HCT116 (cell line): ENCODE data around the gene SEPTIN5. TPM values are rescaled to one million over a fixed set of nuclear protein-coding genes. Genes with fewer than 3 reads are reported as not detected.

Experiments used
- ATAC-seq: fragments of 200-7000 bp; cut with Tn5 transposase; 2 replicates; pipeline ENCODE4 v1.9.1; 2020; ENCODE audit warnings: mild to moderate bottlenecking, moderate library complexity
- BruUV-seq: library from RNA; stranded (reverse); fragments of 400-500 nt; replicated peaks from 2 replicates; lab custom pipeline; 2021; lab: Mats Ljungman, UMichigan
- CTCF ChIA-PET: fragments of 300-600 bp; sonication (Branson Sonifier 250); formaldehyde crosslinking; loops from one replicate; lab custom pipeline; 2021; ENCODE audit warnings: antibody characterized with exemption; lab: Charles Lee
- POLR2A ChIA-PET: fragments of 300-600, 350-600 bp; sonication (Branson Sonifier 250); formaldehyde crosslinking; loops from one replicate; lab custom pipeline; 2021; ENCODE audit warnings: antibody characterized with exemption; lab: Charles Lee
- RAD21 ChIA-PET, 2 experiments: fragments of 300-600 bp; sonication (Branson Sonifier 250); formaldehyde crosslinking; loops; one replicate each; lab custom pipeline; 2023; ENCODE audit warnings: low total read pairs in 2 of 2; ENCODE audit not compliant: uncharacterized antibody in 2 of 2, unreplicated experiment in 2 of 2, low non-redundant PET in 1 of 2; lab: Charles Lee
- DNase-seq: peaks from one replicate; pipeline ENCODE4 v3.0.0-alpha.2; 2010; ENCODE audit warnings: low read depth, low spot score
- H2AFZ ChIP-seq: fragments of 200-600 bp; shearing (Covaris generic), sonication (generic); 2 replicates; pipeline ENCODE4 v1.6.1; 2017; ENCODE audit warnings: low read depth, mixed run types, mixed read lengths, antibody characterized with exemption, low read length; ENCODE audit not compliant: poor library complexity, severe bottlenecking
- H3K27ac ChIP-seq: 2 replicates; pipeline ENCODE4 v1.5.1; 2012; ENCODE audit warnings: low read depth, low read length
- H3K27me3 ChIP-seq: fragments of 200-600 bp; sonication (generic); 2 replicates; pipeline ENCODE4 v1.6.1; 2016; ENCODE audit warnings: mixed run types, low read length, mixed read lengths; ENCODE audit not compliant: insufficient read depth
- H3K36me3 ChIP-seq, 2 experiments: fragments of 200-500 bp in 1 of 2; fragments of 200-600 bp in 1 of 2; sonication (Bioruptor generic) in 1 of 2; sonication (generic) in 1 of 2; 2 replicates each; pipeline versions ENCODE4 v1.5.1 to v1.6.1; 2014 to 2016; ENCODE audit warnings: low read length in 2 of 2, inconsistent platforms in 1 of 2, mixed read lengths in 1 of 2, mixed run types in 1 of 2; ENCODE audit not compliant: insufficient read depth in 2 of 2, control insufficient read depth in 1 of 2
- H3K4me1 ChIP-seq, 2 experiments: fragments of 200-600 bp in 1 of 2; sonication (generic) in 1 of 2; 2 replicates each; pipeline versions ENCODE4 v1.5.1 to v1.6.1; 2012 to 2017; ENCODE audit warnings: low read length in 2 of 2, inconsistent platforms in 1 of 2, mild to moderate bottlenecking in 1 of 2, mixed read lengths in 1 of 2, mixed run types in 1 of 2, moderate library complexity in 1 of 2; ENCODE audit not compliant: insufficient read depth in 2 of 2, control insufficient read depth in 1 of 2
- H3K4me2 ChIP-seq: fragments of 200-600 bp; sonication (generic); 2 replicates; pipeline ENCODE4 v1.6.1; 2017; ENCODE audit warnings: mixed run types, low read length, mixed read lengths
- H3K4me3 ChIP-seq, 2 experiments: fragments of 200-600 bp in 1 of 2; sonication (generic) in 1 of 2; replicated peaks in 1 of 2; 2 replicates each; pipeline ENCODE4 v1.5.1; 2011 to 2016; ENCODE audit warnings: low read length in 2 of 2, control low read depth in 1 of 2, low read depth in 1 of 2, mild to moderate bottlenecking in 1 of 2, mixed read lengths in 1 of 2, mixed run types in 1 of 2
- H3K79me2 ChIP-seq: fragments of 200-600 bp; sonication (generic); 2 replicates; pipeline ENCODE4 v1.6.1; 2017; ENCODE audit warnings: mild to moderate bottlenecking, mixed run types, low read length, moderate library complexity, mixed read lengths; ENCODE audit not compliant: insufficient read depth
- H3K9ac ChIP-seq: fragments of 200-600 bp; sonication (generic); 2 replicates; pipeline ENCODE4 v1.6.1; 2016; ENCODE audit warnings: low read length, mixed read lengths
- H3K9me2 ChIP-seq: fragments of 200-600 bp; sonication (generic), shearing (Covaris generic); 2 replicates; pipeline ENCODE4 v1.6.1; 2017; ENCODE audit warnings: mixed run types, mild to moderate bottlenecking, moderate library complexity; ENCODE audit not compliant: insufficient read depth
- H3K9me3 ChIP-seq, 2 experiments: fragments of 200-500 bp in 1 of 2; fragments of 200-600 bp in 1 of 2; sonication (Bioruptor generic) in 1 of 2; sonication (generic) in 1 of 2; 2 replicates each; pipeline ENCODE4 v1.6.1; 2014 to 2017; ENCODE audit warnings: low read length in 2 of 2, mixed read lengths in 2 of 2, inconsistent platforms in 1 of 2, low read depth in 1 of 2, mild to moderate bottlenecking in 1 of 2, mixed run types in 1 of 2, moderate library complexity in 1 of 2; ENCODE audit not compliant: control insufficient read depth in 1 of 2, insufficient read depth in 1 of 2
- H4K20me1 ChIP-seq: fragments of 200-600 bp; sonication (generic), shearing (Covaris generic); 2 replicates; pipeline ENCODE4 v1.6.1; 2017; ENCODE audit warnings: mixed run types, mild to moderate bottlenecking, moderate library complexity; ENCODE audit not compliant: insufficient read depth
- ATF3 ChIP-seq: IDR thresholded peaks from 2 replicates; pipeline ENCODE4 v1.6.1; 2012
- CBX3 ChIP-seq: IDR thresholded peaks from 2 replicates; pipeline ENCODE4 v1.6.1; 2012; ENCODE audit warnings: low read depth
- CTCF ChIP-seq, 3 experiments: fragments of 200-600 bp in 1 of 3; sonication (generic) in 1 of 3; IDR thresholded peaks in 2 of 3; conservative IDR thresholded peaks in 1 of 3; 2 replicates each; pipeline ENCODE4 v1.5.1; 2012 to 2017; ENCODE audit warnings: low read depth in 2 of 3, low read length in 2 of 3, antibody characterized with exemption in 1 of 3, borderline replicate concordance in 1 of 3, control low read depth in 1 of 3, mild to moderate bottlenecking in 1 of 3, mixed read lengths in 1 of 3, mixed run types in 1 of 3, moderate library complexity in 1 of 3; ENCODE audit not compliant: insufficient read depth in 1 of 3
- FOSL1 ChIP-seq: IDR thresholded peaks from 2 replicates; pipeline ENCODE4 v1.6.1; 2012; ENCODE audit warnings: low read depth
- JUND ChIP-seq: IDR thresholded peaks from 2 replicates; pipeline ENCODE4 v1.6.1; 2012
- MAX ChIP-seq: IDR thresholded peaks from 2 replicates; pipeline ENCODE4 v1.6.1; 2012
- POLR2AphosphoS5 ChIP-seq: IDR thresholded peaks from 2 replicates; pipeline ENCODE4 v1.6.1; 2011; ENCODE audit warnings: mild to moderate bottlenecking, low read depth, low read length, moderate library complexity
- RAD21 ChIP-seq: IDR thresholded peaks from 2 replicates; pipeline ENCODE4 v1.6.1; 2012; ENCODE audit warnings: low read depth, mild to moderate bottlenecking
- REST ChIP-seq: IDR thresholded peaks from 2 replicates; pipeline ENCODE4 v1.6.1; 2012; ENCODE audit warnings: low read depth
- intact Hi-C: fragments of 100-400 bp; cut with micrococcal nuclease; formaldehyde crosslinking; loops from 2 replicates; pipeline ENCODE4 v1.10.0; 2022
- total RNA-seq: library from RNA; stranded (reverse); gene quantifications from one replicate; pipeline ENCODE4 v1.2.1, GENCODE V29; 2021; ENCODE audit not compliant: unreplicated experiment

Gene SEPTIN5
- total RNA-seq, 1 experiment from 2014 or later, result 9.0 TPM

- no peaks in the 10 kb centered on the region for H3K27me3 ChIP-seq
- no peaks in the 10 kb centered on the region for H3K9me2 ChIP-seq
- ATAC-seq (peak; percentile 95), DNase-seq (no peak)
- no peak overlapping the region for H2AFZ ChIP-seq
- CTCF ChIA-PET, result interaction anchor here (0.7 to 1.8 kb wide), 6 partner anchors 10 to 38 kb away, joined by 3 to 6 read pairs (median 4); no protein-coding TSS in a partner anchor
- intact Hi-C loops, result loop anchor here (5.0 kb wide), 1 partner anchor 38 kb away; no protein-coding TSS in a partner anchor
- BruUV-seq, result no TSS peak
- H3K4me3 ChIP-seq, result no peak overlapping the region
- no peaks in the 10 kb centered on the region for H3K36me3 ChIP-seq
- no peak overlapping the region for H3K4me2 ChIP-seq
- H3K9ac ChIP-seq, result no peak overlapping the region
- H3K4me1 ChIP-seq, result no peaks in the 10 kb centered on the region
- no peaks in the 10 kb centered on the region for H4K20me1 ChIP-seq
- no peak overlapping the region for H3K27ac ChIP-seq
- TF ChIP-seq CTCF (IDR thresholded peaks at IDR 0.05 in 2 of 3, conservative IDR thresholded peaks at IDR 0.05 in 1 of 3; ENCODE audit: borderline replicate concordance in 1 of 3, insufficient read depth in 1 of 3, low read depth in 2 of 3, low read length in 2 of 3) (peak; percentile 56 to 92 (median 88); a peak in 5 of 6 replicates), CBX3 (no peak), RAD21 (peak; percentile 64)
- TF ChIP-seq, all 23 proteins: peak for 2
- POLR2A ChIA-PET, result no interaction called here
- RAD21 ChIA-PET, result interaction anchor here (0.7 to 1.6 kb wide), 3 partner anchors 51 to 198 kb away, joined by 3 to 7 read pairs (median 5); no protein-coding TSS in a partner anchor
- Histone ChIP-seq H3K79me2 (no peaks in the 10 kb centered on the region), H3K9me3 (no peaks in the 10 kb centered on the region)
Measured at GRCh38 chr22:19679522-19680101, 34.7 kb upstream of the SEPTIN5 start.

- no peak overlapping the region for H3K4me2 ChIP-seq
- H3K9me3 ChIP-seq, result no peaks in the 10 kb centered on the region
- POLR2A ChIA-PET, result no interaction called here
- no TSS peak for BruUV-seq
- RAD21 ChIA-PET, result interaction anchor here (0.7 to 1.6 kb wide), 2 partner anchors 50 kb away, joined by 5 to 7 read pairs; no protein-coding TSS in a partner anchor
- no peak overlapping the region for H3K4me3 ChIP-seq
- no peak overlapping the region for H2AFZ ChIP-seq
- no peaks in the 10 kb centered on the region for H3K36me3 ChIP-seq
- no peak overlapping the region for H3K27ac ChIP-seq
- no peak overlapping the region for H3K9ac ChIP-seq
- H3K27me3 ChIP-seq, result no peaks in the 10 kb centered on the region
- CTCF ChIA-PET, result interaction anchor here (0.7 to 1.8 kb wide), 6 partner anchors 11 to 37 kb away, joined by 3 to 6 read pairs (median 4); no protein-coding TSS in a partner anchor
- no peaks in the 10 kb centered on the region for H4K20me1 ChIP-seq
- DNase-seq (no peak), ATAC-seq (no peak)
- no peaks in the 10 kb centered on the region for H3K79me2 ChIP-seq
- intact Hi-C loops, result loop anchor here (5.0 kb wide), 1 partner anchor 37 kb away; no protein-coding TSS in a partner anchor
- no peaks in the 10 kb centered on the region for H3K4me1 ChIP-seq
- H3K9me2 ChIP-seq, result no peaks in the 10 kb centered on the region
- TF ChIP-seq MAX (no peak), POLR2AphosphoS5 (no peak), ATF3 (no peak), REST (no peak), FOSL1 (no peak), JUND (no peak)
Measured at GRCh38 chr22:19680287-19680881, 33.9 kb upstream of the SEPTIN5 start.
